ENCODE measurements around the gene MATR3. TPM values are rescaled to one million over a fixed set of nuclear protein-coding genes. Genes with fewer than 3 reads are reported as not detected.
A peak's percentile ranks its signal among the peaks of the same experiment; 100 is the strongest.

MATR3 gene

Small RNA genes within 50 kb of the gene (small RNA-seq; reads per million reads assigned to genes)
- not detected for gene RNA5SP195
- 911 reads per million, percentile 99 among the genes with 10 or more reads in this experiment for gene SNORA74A
- gene SNORA74D, result 114 reads per million, percentile 97 among the genes with 10 or more reads in this experiment

All from skeletal muscle satellite cell (primary cell).